Adipocyte (in vitro differentiated cells): ENCODE results near the gene MAP3K20.
"Not testable (repeated sequence)": the region's sequence is repeated elsewhere in the genome, so short reads cannot be mapped to it uniquely, and the experiment has no call there.

Experiments
- DNase-seq: peaks from one replicate; pipeline ENCODE4 v3.0.0-alpha.2; 2015; ENCODE audit warnings: low read depth
- H3K27me3 ChIP-seq: replicated peaks from 2 replicates; pipeline ENCODE4 v1.7.0; 2013; ENCODE audit warnings: mild to moderate bottlenecking, low read length, moderate library complexity; ENCODE audit not compliant: control insufficient read depth, insufficient read depth
- H3K36me3 ChIP-seq: 2 replicates; pipeline ENCODE4 v1.7.0; 2013; ENCODE audit warnings: low read length, mild to moderate bottlenecking, moderate library complexity; ENCODE audit not compliant: control insufficient read depth, insufficient read depth, severe bottlenecking
- H3K4me1 ChIP-seq: 2 replicates; pipeline ENCODE4 v1.7.0; 2013; ENCODE audit warnings: mild to moderate bottlenecking, low read length, moderate library complexity; ENCODE audit not compliant: control insufficient read depth, insufficient read depth
- H3K4me3 ChIP-seq: 2 replicates; pipeline ENCODE4 v1.7.0; 2013; ENCODE audit warnings: mild to moderate bottlenecking, low read length, moderate library complexity
- H3K9ac ChIP-seq: 2 replicates; pipeline ENCODE4 v1.7.0; 2013; ENCODE audit warnings: mild to moderate bottlenecking, low read length, moderate library complexity
- H3K9me3 ChIP-seq: 2 replicates; pipeline ENCODE4 v1.7.0; 2013; ENCODE audit warnings: mild to moderate bottlenecking, low read length, moderate library complexity; ENCODE audit not compliant: control insufficient read depth

MAP3K20 gene

GRCh38 chr2:173107629-173108022 lies 32.0 kb downstream of the MAP3K20 start:
- Histone ChIP-seq H3K9me3 (no peaks in the 10 kb centered on the region), H3K36me3 (peaks cover 9% of the 10 kb centered on the region), H3K27me3 (no peaks in the 10 kb centered on the region), H3K4me3 (no peak overlapping the region), H3K4me1 (peaks cover 12% of the 10 kb centered on the region), H3K9ac (no peak overlapping the region)
- no peak for DNase-seq

GRCh38 chr2:173109253-173110188 lies 33.9 kb downstream of the MAP3K20 start:
- H3K9me3 ChIP-seq = no peaks in the 10 kb centered on the region
- peaks cover 12% of the 10 kb centered on the region for H3K4me1 ChIP-seq
- peak; percentile 73 for DNase-seq

GRCh38 chr2:173117678-173118077 lies 42.0 kb downstream of the MAP3K20 start:
- Histone ChIP-seq H3K4me1 (peaks cover 15% of the 10 kb centered on the region), H3K27me3 (no peaks in the 10 kb centered on the region), H3K9ac (no peak overlapping the region), H3K36me3 (no peaks in the 10 kb centered on the region), H3K4me3 (no peak overlapping the region), H3K9me3 (no peaks in the 10 kb centered on the region)
- DNase-seq = no peak

More at GRCh38 chr2:173109253-173110188, 33.9 kb downstream of the MAP3K20 start:
- Histone ChIP-seq H3K27me3 (no peaks in the 10 kb centered on the region), H3K36me3 (no peaks in the 10 kb centered on the region), H3K9ac (no peak overlapping the region), H3K4me3 (no peak overlapping the region)

GRCh38 chr2:173118395-173118794 lies 42.7 kb downstream of the MAP3K20 start:
- H3K27me3 ChIP-seq = no peaks in the 10 kb centered on the region
- no peak overlapping the region for H3K4me3 ChIP-seq
- no peak overlapping the region for H3K9ac ChIP-seq
- no peaks in the 10 kb centered on the region for H3K9me3 ChIP-seq
- H3K36me3 ChIP-seq = no peaks in the 10 kb centered on the region
- no peak for DNase-seq
- peaks cover 16% of the 10 kb centered on the region for H3K4me1 ChIP-seq

GRCh38 chr2:173119069-173119807 lies 43.6 kb downstream of the MAP3K20 start:
- no peak for DNase-seq
- peaks cover 25% of the 10 kb centered on the region for H3K4me1 ChIP-seq
- no peaks in the 10 kb centered on the region for H3K36me3 ChIP-seq
- no peak overlapping the region for H3K9ac ChIP-seq
- no peaks in the 10 kb centered on the region for H3K9me3 ChIP-seq
- H3K4me3 ChIP-seq = no peak overlapping the region
- H3K27me3 ChIP-seq = no peaks in the 10 kb centered on the region

GRCh38 chr2:173119944-173120343 lies 44.3 kb downstream of the MAP3K20 start:
- H3K4me1 ChIP-seq = peaks cover 32% of the 10 kb centered on the region
- H3K36me3 ChIP-seq = no peaks in the 10 kb centered on the region
- no peak overlapping the region for H3K4me3 ChIP-seq
- no peak overlapping the region for H3K9ac ChIP-seq
- H3K27me3 ChIP-seq = no peaks in the 10 kb centered on the region
- no peak for DNase-seq
- no peaks in the 10 kb centered on the region for H3K9me3 ChIP-seq

GRCh38 chr2:173122936-173123335 lies 47.3 kb downstream of the MAP3K20 start:
- no peaks in the 10 kb centered on the region for H3K27me3 ChIP-seq
- no peak for DNase-seq
- H3K4me1 ChIP-seq = peaks cover 35% of the 10 kb centered on the region
- no peak overlapping the region for H3K4me3 ChIP-seq
- no peaks in the 10 kb centered on the region for H3K9me3 ChIP-seq
- H3K36me3 ChIP-seq = no peaks in the 10 kb centered on the region
- H3K9ac ChIP-seq = no peak overlapping the region

GRCh38 chr2:173124441-173124840 lies 48.8 kb downstream of the MAP3K20 start:
- DNase-seq = no peak
- Histone ChIP-seq H3K9ac (no peak overlapping the region), H3K27me3 (no peaks in the 10 kb centered on the region), H3K4me3 (no peak overlapping the region), H3K36me3 (no peaks in the 10 kb centered on the region), H3K4me1 (peaks cover 30% of the 10 kb centered on the region), H3K9me3 (no peaks in the 10 kb centered on the region)

GRCh38 chr2:173126819-173127218 lies 51.2 kb downstream of the MAP3K20 start:
- DNase-seq = no peak
- no peaks in the 10 kb centered on the region for H3K36me3 ChIP-seq
- no peaks in the 10 kb centered on the region for H3K27me3 ChIP-seq
- H3K9ac ChIP-seq = no peak overlapping the region
- H3K4me3 ChIP-seq = no peak overlapping the region
- no peaks in the 10 kb centered on the region for H3K9me3 ChIP-seq
- H3K4me1 ChIP-seq = peaks cover 28% of the 10 kb centered on the region

- peaks cover 31% of the 10 kb centered on the region for H3K4me1 ChIP-seq
- H3K4me3 ChIP-seq, H3K9ac ChIP-seq, DNase-seq, H3K9me3 ChIP-seq, H3K27me3 ChIP-seq, H3K36me3 ChIP-seq: not testable (repeated sequence)
These were observed 52.5 kb downstream of the MAP3K20 start for GRCh38 chr2:173128132-173128531.
